ENCODE results near the gene DNAJC30. TPM values are rescaled to one million over a fixed set of nuclear protein-coding genes. Genes with fewer than 3 reads are reported as not detected.

DNAJC30 gene
- total RNA-seq, 3 donors from 2014 or later (not counting 1 experiment from before 2014, with no cell fraction given), result 8.7 to 9.9 (median 9.3) TPM

DNA sequence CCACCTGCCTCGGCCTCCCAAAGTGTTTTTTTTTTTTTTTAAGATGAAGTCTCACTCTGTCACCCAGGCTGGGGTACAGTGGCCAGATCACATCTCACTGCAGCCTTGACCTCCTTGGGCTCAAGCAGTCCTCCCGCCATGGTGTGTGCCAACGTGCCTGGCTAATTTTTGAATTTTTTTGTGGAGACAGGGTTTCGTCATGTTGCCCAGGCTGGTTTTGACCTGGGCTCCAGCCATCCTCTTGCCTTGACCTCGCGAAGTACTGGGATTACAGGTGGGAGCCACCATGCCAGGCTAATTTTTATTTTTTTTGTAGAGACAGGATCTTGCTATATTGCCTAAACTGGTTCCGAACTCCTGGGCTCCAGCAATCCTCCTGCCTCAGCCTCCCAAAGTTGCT, 49.9 kb downstream of the DNAJC30 start:
- H3K4me1 Mint-ChIP-seq, result no peaks in the 10 kb centered on the region
- no peak overlapping the region for H3K27ac ChIP-seq (ENCODE audit: low read length)
- 88% methylated on average over 7 of the region's 7 CpGs for WGBS (ENCODE audit: insufficient coverage)

DNA sequence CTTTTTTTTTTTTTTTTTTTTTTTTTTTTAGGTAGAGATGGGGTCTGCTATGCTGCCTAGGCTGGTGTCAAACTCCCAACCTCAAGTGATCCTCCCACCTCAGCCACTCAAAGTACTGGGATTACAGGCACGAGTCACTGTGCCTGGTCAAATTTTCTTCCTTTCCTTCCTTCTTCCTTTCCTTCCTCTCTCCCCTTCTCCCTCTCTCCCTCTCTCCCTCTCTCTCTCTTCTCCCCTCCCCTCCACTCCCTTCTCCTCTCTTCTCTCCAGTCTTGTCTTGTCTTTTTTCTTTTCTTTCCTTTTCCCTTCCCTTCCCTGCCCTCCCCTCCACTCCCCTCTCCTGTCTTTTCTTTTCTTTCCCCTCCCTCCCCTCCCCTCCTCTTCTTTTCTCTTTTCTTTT, 51.7 kb downstream of the DNAJC30 start:
- H3K27ac ChIP-seq (ENCODE audit: low read length), result no peak overlapping the region
- intact Hi-C loops (cut with micrococcal nuclease), result no loop called here
- no peak overlapping the region for H3K4me3 Mint-ChIP-seq
- H3K36me3 ChIP-seq (ENCODE audit: control insufficient read depth, insufficient read depth, low read length), result no peaks in the 10 kb centered on the region
- TF ChIP-seq, protein P1, sequence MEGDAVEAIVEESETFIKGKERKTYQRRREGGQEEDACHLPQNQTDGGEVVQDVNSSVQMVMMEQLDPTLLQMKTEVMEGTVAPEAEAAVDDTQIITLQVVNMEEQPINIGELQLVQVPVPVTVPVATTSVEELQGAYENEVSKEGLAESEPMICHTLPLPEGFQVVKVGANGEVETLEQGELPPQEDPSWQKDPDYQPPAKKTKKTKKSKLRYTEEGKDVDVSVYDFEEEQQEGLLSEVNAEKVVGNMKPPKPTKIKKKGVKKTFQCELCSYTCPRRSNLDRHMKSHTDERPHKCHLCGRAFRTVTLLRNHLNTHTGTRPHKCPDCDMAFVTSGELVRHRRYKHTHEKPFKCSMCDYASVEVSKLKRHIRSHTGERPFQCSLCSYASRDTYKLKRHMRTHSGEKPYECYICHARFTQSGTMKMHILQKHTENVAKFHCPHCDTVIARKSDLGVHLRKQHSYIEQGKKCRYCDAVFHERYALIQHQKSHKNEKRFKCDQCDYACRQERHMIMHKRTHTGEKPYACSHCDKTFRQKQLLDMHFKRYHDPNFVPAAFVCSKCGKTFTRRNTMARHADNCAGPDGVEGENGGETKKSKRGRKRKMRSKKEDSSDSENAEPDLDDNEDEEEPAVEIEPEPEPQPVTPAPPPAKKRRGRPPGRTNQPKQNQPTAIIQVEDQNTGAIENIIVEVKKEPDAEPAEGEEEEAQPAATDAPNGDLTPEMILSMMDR (IDR thresholded peaks at IDR 0.05), result no peak
- no peak for DNase-seq
- 3% methylated on average over 1 of the region's 1 CpG for WGBS (ENCODE audit: insufficient coverage)
- H3K4me3 ChIP-seq (ENCODE audit: low read length), result no peak overlapping the region
- peaks cover 3% of the 10 kb centered on the region for H3K27me3 ChIP-seq (ENCODE audit: control insufficient read depth, insufficient read depth, low read length)
- no peaks in the 10 kb centered on the region for H3K4me1 Mint-ChIP-seq
- no peak for ATAC-seq
- no peaks in the 10 kb centered on the region for H3K4me1 ChIP-seq (ENCODE audit: control insufficient read depth, insufficient read depth, low read length)
- H3K9me3 Mint-ChIP-seq, result no peaks in the 10 kb centered on the region
- peaks cover 48 to 51% of the 10 kb centered on the region in 2 donors for H3K27me3 Mint-ChIP-seq (ENCODE audit: low read depth in 2 of 2)
- no peaks in the 10 kb centered on the region for H3K36me3 Mint-ChIP-seq
- no peak overlapping the region for H3K27ac Mint-ChIP-seq
- H3K9me3 ChIP-seq (ENCODE audit: control insufficient read depth, insufficient read depth, low read length), result no peaks in the 10 kb centered on the region

More for the DNA sequence above, 49.9 kb downstream of the DNAJC30 start:
- H3K36me3 ChIP-seq (ENCODE audit: control insufficient read depth, insufficient read depth, low read length), result no peaks in the 10 kb centered on the region
- intact Hi-C loops (cut with micrococcal nuclease), result no loop called here
- no peak for ATAC-seq
- no peaks in the 10 kb centered on the region for H3K4me1 ChIP-seq (ENCODE audit: control insufficient read depth, insufficient read depth, low read length)
- H3K27ac Mint-ChIP-seq, result no peak overlapping the region
- no peaks in the 10 kb centered on the region for H3K9me3 ChIP-seq (ENCODE audit: control insufficient read depth, insufficient read depth, low read length)
- DNase-seq, result no peak
- H3K27me3 ChIP-seq (ENCODE audit: control insufficient read depth, insufficient read depth, low read length), result peaks cover 3% of the 10 kb centered on the region
- no peaks in the 10 kb centered on the region for H3K9me3 Mint-ChIP-seq
- no peak overlapping the region for H3K4me3 Mint-ChIP-seq
- H3K36me3 Mint-ChIP-seq, result no peaks in the 10 kb centered on the region
- H3K4me3 ChIP-seq (ENCODE audit: low read length), result no peak overlapping the region
- H3K27me3 Mint-ChIP-seq (ENCODE audit: low read depth in 2 of 2), result peaks cover 35 to 38% of the 10 kb centered on the region in 2 donors
- TF ChIP-seq, protein P1 (IDR thresholded peaks at IDR 0.05), result no peak

Other genes with a start within 250 kb of the DNAJC30 start
- gene FZD9, start 249.7 kb downstream of the DNAJC30 start, total RNA-seq, result under 1 TPM in 2 of 3 donors, not detected in 1; 0.15 to 0.25 TPM
- gene BAZ1B, start 161.2 kb downstream of the DNAJC30 start, total RNA-seq, result 10 to 100 TPM; 50.1 to 61.9 (median 59.9) TPM
- gene BCL7B, start 125.8 kb downstream of the DNAJC30 start, total RNA-seq, result 100 to 1,000 TPM; 109 to 131 (median 120) TPM
- gene TBL2, start 104.9 kb downstream of the DNAJC30 start, total RNA-seq, result 10 to 100 TPM; 15.1 to 18.5 (median 17.6) TPM
- gene MLXIPL, start 58.9 kb downstream of the DNAJC30 start, total RNA-seq, result not detected
- gene VPS37D, start 15.6 kb downstream of the DNAJC30 start, total RNA-seq, result under 1 TPM; 0.40 to 0.83 (median 0.48) TPM
- 100 to 1,000 TPM in 1 of 3 donors, 10 to 100 TPM in 2; 93.1 to 101 (median 94.2) TPM for gene BUD23, start 144 bp upstream of the DNAJC30 start, total RNA-seq
- gene STX1A, start 36.2 kb upstream of the DNAJC30 start, total RNA-seq, result 10 to 100 TPM; 13.2 to 20.4 (median 14.7) TPM
- 10 to 100 TPM; 14.7 to 23.7 (median 20.0) TPM for gene ABHD11, start 55.3 kb upstream of the DNAJC30 start, total RNA-seq
- not detected for gene CLDN3, start 86.8 kb upstream of the DNAJC30 start, total RNA-seq
- gene CLDN4, start 147.5 kb upstream of the DNAJC30 start, total RNA-seq, result under 1 TPM; 0.09 to 0.30 (median 0.20) TPM
- 1 to 10 TPM in 1 of 3 donors, not detected in 2; 1.2 TPM for gene METTL27, start 159.1 kb upstream of the DNAJC30 start, total RNA-seq
- not detected for gene TMEM270, start 177.7 kb upstream of the DNAJC30 start, total RNA-seq

Data from natural killer cell (primary cell).